ENCODE measurements around the gene ZCCHC24.

GRCh38 chr10:79351332-79351731 is 94.1 kb downstream of the ZCCHC24 start:
- TF ChIP-seq CTCF (conservative IDR thresholded peaks at IDR 0.05; ENCODE audit: low read length) = no peak
- TF ChIP-seq EZH2phosphoT487 (IDR thresholded peaks at IDR 0.05; ENCODE audit: borderline replicate concordance, low read depth, low read length) = no peak

Data from OCI-LY7 (cell line).